Measurements from ENCODE around the gene TBC1D1. TPM values are rescaled to one million over a fixed set of nuclear protein-coding genes. Genes with fewer than 3 reads are reported as not detected.

Gene TBC1D1
- total and polyA plus RNA-seq, 8 donors: 16.2 to 41.0 (median 24.6) TPM

- H3K4me3 ChIP-seq: no peak overlapping the region
- no peak for FAIRE-seq
- no peaks in the 10 kb centered on the region for H3K4me1 ChIP-seq
- H3K36me3 ChIP-seq: no peaks in the 10 kb centered on the region
- no peak for ATAC-seq
- DNase-seq: no peak
- no peak overlapping the region for H3K27ac ChIP-seq
- intact Hi-C loops (cut with DNase I): no loop called here
- no peak for TF ChIP-seq CTCF (IDR thresholded peaks at IDR 0.05)
- 89 to 92% methylated on average over 2 of the region's 2 CpGs for WGBS, 2 donors
- H3K27me3 ChIP-seq: peaks cover 0 to 6% (median 0%) of the 10 kb centered on the region in 4 donors
- H3K9me3 ChIP-seq: no peaks in the 10 kb centered on the region
Measured at GRCh38 chr4:37852376-37852775, 38.5 kb upstream of the TBC1D1 start.

GRCh38 chr4:37858112-37858511 is 32.8 kb upstream of the TBC1D1 start:
- Histone ChIP-seq H3K27me3 (peaks cover 0 to 6% (median 0%) of the 10 kb centered on the region in 4 donors), H3K9me3 (no peaks in the 10 kb centered on the region), H3K4me3 (no peak overlapping the region), H3K27ac (no peak overlapping the region), H3K4me1 (no peaks in the 10 kb centered on the region), H3K36me3 (no peaks in the 10 kb centered on the region)
- 89 to 97% methylated on average over 4 of the region's 4 CpGs for WGBS, 2 donors
- TF ChIP-seq CTCF (IDR thresholded peaks at IDR 0.05): no peak
- FAIRE-seq (no peak), ATAC-seq (no peak), DNase-seq (no peak)
- intact Hi-C loops (cut with DNase I): no loop called here

- peaks cover 0 to 6% (median 0%) of the 10 kb centered on the region in 4 donors for H3K27me3 ChIP-seq
- ATAC-seq: no peak
- no peaks in the 10 kb centered on the region for H3K4me1 ChIP-seq
- H3K9me3 ChIP-seq: no peaks in the 10 kb centered on the region
- no peak overlapping the region for H3K27ac ChIP-seq
- no peak for FAIRE-seq
- H3K36me3 ChIP-seq: no peaks in the 10 kb centered on the region
- DNase-seq: no peak
- intact Hi-C loops (cut with DNase I): no loop called here
- H3K4me3 ChIP-seq: no peak overlapping the region
- TF ChIP-seq CTCF (IDR thresholded peaks at IDR 0.05): no peak
Measured at GRCh38 chr4:37858872-37859271, 32.0 kb upstream of the TBC1D1 start.

- no peaks in the 10 kb centered on the region for H3K36me3 ChIP-seq
- H3K4me1 ChIP-seq: no peaks in the 10 kb centered on the region
- H3K9me3 ChIP-seq: no peaks in the 10 kb centered on the region
- H3K27me3 ChIP-seq: no peaks in the 10 kb centered on the region
- no peak for FAIRE-seq
- H3K27ac ChIP-seq: no peak overlapping the region
- no peak overlapping the region for H3K4me3 ChIP-seq
- intact Hi-C loops (cut with DNase I): no loop called here
- no peak for TF ChIP-seq CTCF (IDR thresholded peaks at IDR 0.05)
- no peak for DNase-seq
- no peak for ATAC-seq
- WGBS, 2 donors: 93 to 100% methylated on average over 1 of the region's 1 CpG
Measured at GRCh38 chr4:37860266-37860665, 30.6 kb upstream of the TBC1D1 start.

- DNase-seq (no peak), ATAC-seq (no peak), FAIRE-seq (no peak)
- H3K4me3 ChIP-seq: no peak overlapping the region
- H3K27me3 ChIP-seq: no peaks in the 10 kb centered on the region
- no peak overlapping the region for H3K27ac ChIP-seq
- no peaks in the 10 kb centered on the region for H3K36me3 ChIP-seq
- H3K4me1 ChIP-seq: no peaks in the 10 kb centered on the region
- WGBS, 2 donors: 94 to 96% methylated on average over 4 of the region's 4 CpGs
- no peak for TF ChIP-seq CTCF (IDR thresholded peaks at IDR 0.05)
- intact Hi-C loops (cut with DNase I): no loop called here
- no peaks in the 10 kb centered on the region for H3K9me3 ChIP-seq
Measured at GRCh38 chr4:37862961-37863360, 27.9 kb upstream of the TBC1D1 start.

Measured in pancreas (tissue), 10 donors.